Head of caudate nucleus (tissue), 42 donors: ENCODE results near the gene GET4.
"Not testable (repeated sequence)": the region's sequence is repeated elsewhere in the genome, so short reads cannot be mapped to it uniquely, and the experiment has no call there.

Source experiments
- DNase-seq, 42 donors: peaks; one replicate each; pipeline versions ENCODE4 v3.0.0 to v3.0.0-alpha.2; 2020 to 2021; ENCODE audit warnings: mixed read lengths in 7 of 42
- intact Hi-C: fragments of 100-400 bp; cut with DNase I; formaldehyde crosslinking; loops from one replicate; pipeline ENCODE4 v1.15.0; 2022

The GET4 gene

GRCh38 chr7:863106-863505, 13.2 kb upstream of the GET4 start:
- intact Hi-C loops = loop anchor here (5.0 kb wide), 1 partner anchor 41 kb away; no protein-coding TSS in a partner anchor

GRCh38 chr7:865921-866320, 10.4 kb upstream of the GET4 start:
- intact Hi-C loops = no loop called here
- no peak for DNase-seq

More at GRCh38 chr7:863106-863505, 13.2 kb upstream of the GET4 start:
- peak in 1 of 42 donors; percentile 54 for DNase-seq

GRCh38 chr7:867001-867405, 9.4 kb upstream of the GET4 start:
- intact Hi-C loops = no loop called here
- DNase-seq = peak in 20 of 42 donors; percentile 18 to 76 (median 50)

GRCh38 chr7:867406-868188, 8.8 kb upstream of the GET4 start:
- DNase-seq = peak in 18 of 42 donors; percentile 24 to 78 (median 48)
- intact Hi-C loops = no loop called here

- intact Hi-C loops = no loop called here
- DNase-seq = no peak
Observed at GRCh38 chr7:868189-868486, 8.2 kb upstream of the GET4 start.

- intact Hi-C loops = no loop called here
- no peak for DNase-seq
Observed at GRCh38 chr7:869348-869747, 7.0 kb upstream of the GET4 start.

- intact Hi-C loops = loop anchor here (10.0 kb wide), 2 partner anchors 87 to 547 kb away; no protein-coding TSS in a partner anchor
- no peak for DNase-seq
Observed at GRCh38 chr7:871900-872537, 4.3 kb upstream of the GET4 start.

- intact Hi-C loops = loop anchor here (10.0 kb wide), 2 partner anchors 88 to 548 kb away; no protein-coding TSS in a partner anchor
- DNase-seq = not testable (repeated sequence)
Observed at GRCh38 chr7:872685-873084, 3.7 kb upstream of the GET4 start.

- DNase-seq = peak; percentile 69 to 92 (median 84)
- intact Hi-C loops = loop anchor here (10.0 kb wide), 2 partner anchors 89 to 549 kb away; no protein-coding TSS in a partner anchor
Observed at GRCh38 chr7:873367-874002, 2.9 kb upstream of the GET4 start.

- intact Hi-C loops = loop anchor here (10.0 kb wide), 2 partner anchors 89 to 549 kb away; no protein-coding TSS in a partner anchor
- DNase-seq = no peak
Observed at GRCh38 chr7:874031-874749, 2.2 kb upstream of the GET4 start.

- DNase-seq = no peak
- intact Hi-C loops = loop anchor here (10.0 kb wide), 2 partner anchors 90 to 550 kb away; no protein-coding TSS in a partner anchor
Observed at GRCh38 chr7:875051-875450, 1.3 kb upstream of the GET4 start.

- no peak for DNase-seq
Observed at GRCh38 chr7:875476-876076, 778 bp upstream of the GET4 start.

GRCh38 chr7:876972-877311, 588 bp downstream of the GET4 start:
- intact Hi-C loops = loop anchor here (10.0 kb wide), 2 partner anchors 92 to 552 kb away; no protein-coding TSS in a partner anchor
- DNase-seq = no peak

More at GRCh38 chr7:875476-876076, 778 bp upstream of the GET4 start:
- intact Hi-C loops = loop anchor here (10.0 kb wide), 2 partner anchors 91 to 551 kb away; no protein-coding TSS in a partner anchor

- intact Hi-C loops = loop anchor here (10.0 kb wide), 2 partner anchors 93 to 553 kb away; no protein-coding TSS in a partner anchor
- no peak for DNase-seq
Observed at GRCh38 chr7:877312-878232, 1.2 kb downstream of the GET4 start.

GRCh38 chr7:879093-879492, 2.7 kb downstream of the GET4 start:
- intact Hi-C loops = loop anchor here (10.0 kb wide), 2 partner anchors 94 to 554 kb away; no protein-coding TSS in a partner anchor
- no peak for DNase-seq

GRCh38 chr7:879706-880105, 3.4 kb downstream of the GET4 start:
- no peak for DNase-seq
- intact Hi-C loops = loop anchor here (10.0 kb wide), 2 partner anchors 95 to 555 kb away; no protein-coding TSS in a partner anchor

GRCh38 chr7:880450-880849, 4.1 kb downstream of the GET4 start:
- intact Hi-C loops = no loop called here
- DNase-seq = peak in 24 of 42 donors; percentile 39 to 86 (median 62)
